PC-9 (cell line): ENCODE measurements around the gene SPI1. TPM values are rescaled to one million over a fixed set of nuclear protein-coding genes. Genes with fewer than 3 reads are reported as not detected.

Source experiments
- BruUV-seq: library from RNA; stranded (reverse); fragments of 400-500 nt; replicated peaks from 2 replicates; lab custom pipeline; 2021; lab: Mats Ljungman, UMichigan
- CTCF ChIA-PET: fragments of 300-600 bp; sonication (Branson Sonifier 250); formaldehyde crosslinking; loops from one replicate; lab custom pipeline; 2022; ENCODE audit warnings: antibody characterized with exemption; lab: Charles Lee
- POLR2A ChIA-PET: fragments of 300-600 bp; sonication (Branson Sonifier 250); formaldehyde crosslinking; loops from one replicate; lab custom pipeline; 2022; ENCODE audit warnings: antibody characterized with exemption; ENCODE audit not compliant: unreplicated experiment; lab: Charles Lee
- DNase-seq, 2 experiments: peaks; one replicate each; pipeline versions ENCODE4 v3.0.0 to v3.0.0-alpha.2; 2015 to 2022; ENCODE audit warnings: mixed read lengths in 1 of 2
- H2AFZ ChIP-seq: fragments of 200-600 bp; sonication (generic); 2 replicates; pipeline ENCODE4 v1.8.1; 2017; ENCODE audit warnings: antibody characterized with exemption
- H3F3A ChIP-seq: fragments of 200-600 bp; sonication (generic); 2 replicates; pipeline ENCODE4 v1.8.1; 2017; ENCODE audit warnings: antibody characterized with exemption, mild to moderate bottlenecking, low read depth; ENCODE audit not compliant: insufficient read depth
- H3K27ac ChIP-seq: fragments of 200-600 bp; sonication (generic); 2 replicates; pipeline ENCODE4 v1.6.1; 2016; ENCODE audit warnings: mixed run types
- H3K27me3 ChIP-seq: fragments of 200-600 bp; sonication (generic); 2 replicates; pipeline ENCODE4 v1.6.1; 2016; ENCODE audit warnings: low read depth, mixed run types; ENCODE audit not compliant: insufficient read depth
- H3K36me3 ChIP-seq: fragments of 200-600 bp; sonication (generic); 2 replicates; pipeline ENCODE4 v1.6.1; 2016; ENCODE audit warnings: low read depth, mixed run types
- H3K4me1 ChIP-seq: fragments of 200-600 bp; sonication (generic); replicated peaks from 2 replicates; pipeline ENCODE4 v1.6.1; 2016; ENCODE audit warnings: mixed run types; ENCODE audit not compliant: insufficient read depth
- H3K4me2 ChIP-seq: fragments of 200-600 bp; sonication (generic); 2 replicates; pipeline ENCODE4 v1.6.1; 2017; ENCODE audit warnings: mixed run types
- H3K4me3 ChIP-seq: fragments of 200-600 bp; sonication (generic); 2 replicates; pipeline ENCODE4 v1.6.1; 2016; ENCODE audit warnings: mixed run types
- H3K79me2 ChIP-seq: fragments of 200-600 bp; sonication (generic); 2 replicates; pipeline ENCODE4 v1.6.1; 2017; ENCODE audit warnings: low read depth, mixed run types
- H3K9me2 ChIP-seq: fragments of 200-600 bp; sonication (generic); 2 replicates; pipeline ENCODE4 v1.8.1; 2017; ENCODE audit warnings: mild to moderate bottlenecking; ENCODE audit not compliant: insufficient read depth
- H3K9me3 ChIP-seq: fragments of 200-600 bp; sonication (generic); 2 replicates; pipeline ENCODE4 v1.8.1; 2016; ENCODE audit warnings: low read depth; ENCODE audit not compliant: insufficient read depth
- H4K20me1 ChIP-seq: fragments of 200-600 bp; sonication (generic); 2 replicates; pipeline ENCODE4 v1.8.1; 2017; ENCODE audit not compliant: insufficient read depth
- CTCF ChIP-seq: fragments of 200-600 bp; sonication (generic); conservative IDR thresholded peaks from 2 replicates; pipeline ENCODE4 v1.6.1; 2017; ENCODE audit warnings: mixed run types, antibody characterized with exemption, mild to moderate bottlenecking, moderate library complexity
- EZH2 ChIP-seq: fragments of 200-600 bp; sonication (generic); IDR thresholded peaks from 2 replicates; pipeline ENCODE4 v1.8.0; 2017; ENCODE audit warnings: antibody characterized with exemption, low read depth
- intact Hi-C: fragments of 100-400 bp; cut with micrococcal nuclease; formaldehyde crosslinking; loops from one replicate; pipeline ENCODE4 v1.10.0; 2022; ENCODE audit not compliant: unreplicated experiment
- total RNA-seq: library from RNA; stranded (reverse); gene quantifications from 2 replicates; pipeline ENCODE4 v1.2.3, GENCODE V29; 2021

SPI1 gene
- total RNA-seq, 1 experiment from 2014 or later = not detected

DNA sequence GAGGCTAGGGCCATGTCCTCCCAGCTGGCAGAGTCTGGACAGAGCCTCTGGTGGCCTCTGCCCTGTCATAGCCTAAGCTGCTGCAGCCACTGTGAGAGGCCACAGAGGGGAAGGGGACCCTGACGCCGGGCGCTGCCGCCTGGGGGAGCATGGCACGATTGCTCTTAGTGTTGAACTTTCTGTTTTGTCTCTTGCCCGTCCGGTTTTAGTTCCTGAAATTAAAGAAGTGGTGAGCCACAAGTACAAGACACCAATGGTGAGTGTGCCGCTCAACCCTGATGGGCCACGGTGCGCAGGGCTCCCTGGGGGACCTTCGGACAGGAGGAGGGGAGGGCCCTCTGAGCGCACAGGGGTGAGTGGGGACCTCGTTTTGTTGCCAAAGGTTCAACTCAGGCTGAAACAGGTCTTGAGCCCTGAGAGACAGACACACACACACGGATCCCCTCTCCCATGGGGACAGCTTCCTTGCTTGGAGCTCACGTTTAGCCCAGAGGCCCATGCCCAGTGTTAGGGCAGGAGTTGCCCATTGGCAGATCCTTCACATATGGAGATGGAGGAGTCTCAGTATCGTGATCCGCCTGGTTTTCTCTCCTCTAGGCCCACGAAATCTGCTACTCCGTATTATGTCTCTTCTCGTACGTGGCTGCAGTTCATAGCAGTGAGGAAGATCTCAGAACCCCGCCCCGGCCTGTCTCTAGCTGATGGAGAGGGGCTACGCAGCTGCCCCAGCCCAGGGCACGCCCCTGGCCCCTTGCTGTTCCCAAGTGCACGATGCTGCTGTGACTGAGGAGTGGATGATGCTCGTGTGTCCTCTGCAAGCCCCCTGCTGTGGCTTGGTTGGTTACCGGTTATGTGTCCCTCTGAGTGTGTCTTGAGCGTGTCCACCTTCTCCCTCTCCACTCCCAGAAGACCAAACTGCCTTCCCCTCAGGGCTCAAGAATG, 49.6 kb downstream of the SPI1 start:
- H2AFZ ChIP-seq = no peak overlapping the region
- CTCF ChIA-PET = interaction anchor here (0.6 kb wide), 1 partner anchor 126 kb away, joined by 12 read pairs; no protein-coding TSS in a partner anchor
- POLR2A ChIA-PET = no interaction called here
- H3K9me3 ChIP-seq = no peaks in the 10 kb centered on the region
- BruUV-seq = no TSS peak
- no peaks in the 10 kb centered on the region for H3K9me2 ChIP-seq
- no peak overlapping the region for H3K27ac ChIP-seq
- no peaks in the 10 kb centered on the region for H3K79me2 ChIP-seq
- peaks cover 9% of the 10 kb centered on the region; the same call in 1 of the 2 replicates for H3F3A ChIP-seq
- intact Hi-C loops = no loop called here
- no peak overlapping the region for H3K4me3 ChIP-seq
- peaks cover 10% of the 10 kb centered on the region; the same call in 1 of the 2 replicates for H3K36me3 ChIP-seq
- H3K4me2 ChIP-seq = no peak overlapping the region
- no peaks in the 10 kb centered on the region for H3K4me1 ChIP-seq
- no peaks in the 10 kb centered on the region; the same call in 1 of the 2 replicates for H4K20me1 ChIP-seq
- no peak for DNase-seq
- H3K27me3 ChIP-seq = no peaks in the 10 kb centered on the region
- TF ChIP-seq EZH2 = no peak
- no peak for TF ChIP-seq CTCF

DNA sequence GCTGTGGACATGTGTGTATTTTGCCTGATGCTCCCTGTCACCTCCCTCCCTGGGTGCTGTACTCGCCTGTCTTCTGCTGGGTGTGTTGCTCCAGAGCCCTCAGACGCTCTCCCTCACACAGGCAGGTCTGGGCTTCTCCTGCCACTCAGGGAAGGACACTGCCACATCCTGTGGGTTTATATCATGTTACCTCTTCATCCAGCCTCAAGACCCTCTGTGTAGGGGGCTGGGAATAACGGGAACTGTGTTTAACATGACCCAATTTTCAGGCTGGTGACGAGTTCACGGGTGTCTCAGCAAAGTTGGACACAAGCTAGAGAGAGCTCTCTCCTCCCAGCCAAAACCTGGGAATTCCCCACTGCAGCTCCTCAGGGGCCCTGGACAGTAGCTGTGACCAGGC, 50.4 kb downstream of the SPI1 start:
- Histone ChIP-seq H3K4me3 (no peak overlapping the region), H3K27me3 (no peaks in the 10 kb centered on the region), H3F3A (peaks cover 9% of the 10 kb centered on the region; the same call in 1 of the 2 replicates), H4K20me1 (no peaks in the 10 kb centered on the region; the same call in 1 of the 2 replicates), H3K9me3 (no peaks in the 10 kb centered on the region), H3K36me3 (peaks cover 10% of the 10 kb centered on the region; the same call in 1 of the 2 replicates), H3K79me2 (no peaks in the 10 kb centered on the region), H3K4me1 (no peaks in the 10 kb centered on the region), H2AFZ (no peak overlapping the region), H3K27ac (no peak overlapping the region), H3K9me2 (no peaks in the 10 kb centered on the region), H3K4me2 (no peak overlapping the region)
- intact Hi-C loops = no loop called here
- POLR2A ChIA-PET = no interaction called here
- BruUV-seq = no TSS peak
- no peak for DNase-seq
- CTCF ChIA-PET = no interaction called here
- no peak for TF ChIP-seq EZH2
- TF ChIP-seq CTCF = no peak

- ChIA-PET POLR2A (no interaction called here), CTCF (no interaction called here)
- Histone ChIP-seq H2AFZ (no peak overlapping the region), H3K79me2 (no peaks in the 10 kb centered on the region), H4K20me1 (no peaks in the 10 kb centered on the region; the same call in 1 of the 2 replicates), H3K4me3 (no peak overlapping the region), H3F3A (peaks cover 9% of the 10 kb centered on the region; the same call in 1 of the 2 replicates), H3K9me3 (no peaks in the 10 kb centered on the region), H3K27me3 (no peaks in the 10 kb centered on the region), H3K9me2 (no peaks in the 10 kb centered on the region), H3K36me3 (peaks cover 10% of the 10 kb centered on the region; the same call in 1 of the 2 replicates), H3K27ac (no peak overlapping the region), H3K4me1 (no peaks in the 10 kb centered on the region), H3K4me2 (no peak overlapping the region)
- BruUV-seq = no TSS peak
- TF ChIP-seq CTCF (no peak), EZH2 (no peak)
- DNase-seq = no peak
- intact Hi-C loops = no loop called here
Observed at GRCh38 chr11:47327025-47327424, 51.3 kb downstream of the SPI1 start.
